Thyroid gland (tissue), 4 donors: Measurements from ENCODE around the gene IFNAR1. TPM values are rescaled to one million over a fixed set of nuclear protein-coding genes. Genes with fewer than 3 reads are reported as not detected.

Experiments
- DNase-seq, 2 donors: peaks; one replicate each; pipeline ENCODE4 v3.0.0-alpha.2; 2019
- H3K27ac ChIP-seq, 3 donors: fragments of 200-600 bp; sonication (generic); 1 replicate in 2 of 3; 2 replicates in 1 of 3; pipeline ENCODE4 v1.5.1; 2016 to 2019; ENCODE audit warnings: mild to moderate bottlenecking in 1 of 3, moderate library complexity in 1 of 3
- H3K27me3 ChIP-seq: fragments of 200-600 bp; sonication (generic); one replicate; pipeline ENCODE4 v1.5.1; 2019
- H3K36me3 ChIP-seq, 2 donors: fragments of 200-600 bp; sonication (generic); one replicate each; pipeline ENCODE4 v1.5.1; 2016 to 2019
- H3K4me1 ChIP-seq, 2 donors: fragments of 200-600 bp; sonication (generic); one replicate each; pipeline ENCODE4 v1.5.1; 2017 to 2019
- H3K4me3 ChIP-seq, 3 donors: fragments of 200-600 bp; sonication (generic); replicated peaks in 1 of 3; 1 replicate in 2 of 3; 2 replicates in 1 of 3; pipeline ENCODE4 v1.5.1; 2016; ENCODE audit warnings: mild to moderate bottlenecking in 1 of 3
- H3K9me3 ChIP-seq: fragments of 200-600 bp; sonication (generic); one replicate; pipeline ENCODE4 v1.5.1; 2017
- CTCF ChIP-seq, 6 experiments: fragments of 200-600 bp in 3 of 6; fragments of 450-650 bp in 3 of 6; sonication (generic) in 3 of 6; IDR thresholded peaks; one replicate each; pipeline ENCODE4 v1.5.1; 2016 to 2019; ENCODE audit warnings: antibody characterized with exemption in 6 of 6, mild to moderate bottlenecking in 2 of 6, inconsistent platforms in 1 of 6, moderate library complexity in 1 of 6
- POLR2A ChIP-seq, 2 donors: fragments of 450-650 bp; IDR thresholded peaks; one replicate each; pipeline ENCODE4 v1.6.1; 2017; ENCODE audit warnings: antibody characterized with exemption in 2 of 2, mild to moderate bottlenecking in 2 of 2, moderate library complexity in 1 of 2
- WGBS, 2 donors: methylation state at CpG; one replicate each; pipeline ENCODE4 v1.1.5; 2017; 5-methylcytosine and 5-hydroxymethylcytosine counted together
- intact Hi-C: fragments of 100-400 bp; cut with DNase I; formaldehyde crosslinking; loops from one replicate; pipeline ENCODE4 v1.15.1; 2023
- total RNA-seq, 4 donors: library from RNA; depleted of rRNA; stranded (reverse); fragments of >200 nt; gene quantifications; one replicate each; pipeline ENCODE4 v1.2.3, GENCODE V29; 2016

The IFNAR1 gene
- 10 to 100 TPM; 37.0 to 51.2 (median 42.4) TPM for total RNA-seq

GRCh38 chr21:33324291-33325221 is at the start of gene IFNAR1:
Gene IFNAR1 (plus strand): TSS chr21:33324970. CDS start chr21:33325056, 86 bp downstream.
- Histone ChIP-seq H3K36me3 (no peaks in the 10 kb centered on the region), H3K27me3 (no peaks in the 10 kb centered on the region), H3K4me1 (peaks cover 22 to 29% of the 10 kb centered on the region in 2 donors), H3K27ac (peak within 1 kb of the TSS; percentile 96 to 98 (median 98)), H3K4me3 (peak within 1 kb of the TSS; percentile 93 to 98 (median 93)), H3K9me3 (no peaks in the 10 kb centered on the region)
- DNase-seq: peak; percentile 99
- TF ChIP-seq CTCF (IDR thresholded peaks at IDR 0.05) (peak in 2 of 6 experiments; percentile 2 to 3), POLR2A (IDR thresholded peaks at IDR 0.05) (peak; percentile 74 to 96)
- 0 to 1% methylated on average over 60 to 73 of the region's 86 CpGs for WGBS, 2 donors
- intact Hi-C loops: no loop called here

- Histone ChIP-seq H3K9me3 (no peaks in the 10 kb centered on the region), H3K4me1 (no peaks in the 10 kb centered on the region), H3K27ac (no peak overlapping the region), H3K27me3 (no peaks in the 10 kb centered on the region), H3K4me3 (no peak overlapping the region), H3K36me3 (peaks cover 13 to 20% of the 10 kb centered on the region in 2 donors)
- WGBS, 2 donors: 94 to 99% methylated on average over 2 of the region's 2 CpGs
- no peak for TF ChIP-seq POLR2A (IDR thresholded peaks at IDR 0.05)
- no peak for TF ChIP-seq CTCF (IDR thresholded peaks at IDR 0.05)
- DNase-seq: no peak
- intact Hi-C loops: no loop called here
Observed at GRCh38 chr21:33278721-33279120, 46.0 kb upstream of the IFNAR1 start.

GRCh38 chr21:33279330-33279820 is 45.4 kb upstream of the IFNAR1 start:
- DNase-seq: no peak
- Histone ChIP-seq H3K4me1 (no peaks in the 10 kb centered on the region), H3K4me3 (no peak overlapping the region), H3K27me3 (no peaks in the 10 kb centered on the region), H3K9me3 (no peaks in the 10 kb centered on the region), H3K36me3 (peaks cover 16 to 20% of the 10 kb centered on the region in 2 donors), H3K27ac (no peak overlapping the region)
- no peak for TF ChIP-seq CTCF (IDR thresholded peaks at IDR 0.05)
- no peak for TF ChIP-seq POLR2A (IDR thresholded peaks at IDR 0.05)
- 94 to 98% methylated on average over 3 of the region's 3 CpGs for WGBS, 2 donors
- intact Hi-C loops: no loop called here

GRCh38 chr21:33281096-33281652 is 43.6 kb upstream of the IFNAR1 start:
- 89 to 98% methylated on average over 5 to 6 of the region's 6 CpGs for WGBS, 2 donors
- DNase-seq: no peak
- no peaks in the 10 kb centered on the region for H3K27me3 ChIP-seq

More at GRCh38 chr21:33281096-33281652, 43.6 kb upstream of the IFNAR1 start:
- peaks cover 16 to 20% of the 10 kb centered on the region in 2 donors for H3K36me3 ChIP-seq
- H3K4me3 ChIP-seq: no peak overlapping the region
- TF ChIP-seq POLR2A (IDR thresholded peaks at IDR 0.05): no peak
- TF ChIP-seq CTCF (IDR thresholded peaks at IDR 0.05): no peak
- no peaks in the 10 kb centered on the region for H3K9me3 ChIP-seq
- peaks cover 6 to 8% of the 10 kb centered on the region in 2 donors for H3K4me1 ChIP-seq
- intact Hi-C loops: no loop called here
- no peak overlapping the region for H3K27ac ChIP-seq
